ENCODE measurements around the gene SPSB2. TPM values are rescaled to one million over a fixed set of nuclear protein-coding genes. Genes with fewer than 3 reads are reported as not detected.

SPSB2 gene
- total and polyA plus RNA-seq, 12 donors: 2.5 to 24.5 (median 16.0) TPM

GRCh38 chr12:6855322-6855721 lies 17.8 kb downstream of the SPSB2 start:
- no peak overlapping the region for H3K4me3 ChIP-seq
- peaks cover 0 to 53% of the 10 kb centered on the region in 2 donors for H3K36me3 ChIP-seq (replicated peaks in 1 of 2)
- peaks cover 13 to 23% of the 10 kb centered on the region in 2 donors for H3K4me1 ChIP-seq (replicated peaks in 1 of 2)
- WGBS, 4 donors: 89 to 94% (median 92%) methylated on average over 14 of the region's 14 CpGs
- DNase-seq: no peak
- H3K9me3 ChIP-seq (replicated peaks in 1 of 3): no peaks in the 10 kb centered on the region
- no peaks in the 10 kb centered on the region for H3K27me3 ChIP-seq
- no peak overlapping the region for H3K27ac ChIP-seq
- no peak for TF ChIP-seq POLR2A (IDR thresholded peaks at IDR 0.05)
- no peak for TF ChIP-seq CTCF (IDR thresholded peaks at IDR 0.05)
- intact Hi-C loops (cut with DNase I): no loop called here

GRCh38 chr12:6854036-6854435 lies 19.1 kb downstream of the SPSB2 start:
- TF ChIP-seq CTCF (IDR thresholded peaks at IDR 0.05) (no peak), POLR2A (IDR thresholded peaks at IDR 0.05) (no peak)
- 62 to 72% (median 68%) methylated on average over 5 to 6 of the region's 6 CpGs for WGBS, 4 donors
- intact Hi-C loops (cut with DNase I): no loop called here

DNA sequence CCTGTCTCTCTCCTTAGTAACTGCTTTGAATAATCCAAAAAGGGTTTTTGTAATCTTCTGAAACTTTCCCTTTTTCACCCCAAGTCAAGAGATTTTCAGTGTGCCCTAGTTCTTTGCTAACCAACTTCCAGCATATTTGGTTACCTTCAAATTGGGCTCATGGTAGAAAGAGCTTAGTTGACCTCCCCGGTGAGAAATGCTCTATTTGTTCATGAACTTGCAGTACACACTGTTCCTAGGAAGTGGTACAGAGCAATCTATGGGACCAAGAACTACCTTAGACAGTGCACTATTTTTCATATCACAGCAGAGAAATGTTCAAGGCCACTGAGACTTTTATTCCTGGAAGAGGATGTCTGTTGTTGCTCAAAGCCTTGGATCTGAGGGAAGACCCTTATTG lies 19.5 kb downstream of the SPSB2 start:
- peaks cover 0 to 36% of the 10 kb centered on the region in 2 donors for H3K36me3 ChIP-seq (replicated peaks in 1 of 2)
- H3K9me3 ChIP-seq (replicated peaks in 1 of 3): no peaks in the 10 kb centered on the region
- peaks cover 13 to 24% of the 10 kb centered on the region in 2 donors for H3K4me1 ChIP-seq (replicated peaks in 1 of 2)
- no peaks in the 10 kb centered on the region for H3K27me3 ChIP-seq
- no peak for DNase-seq
- WGBS, 4 donors: 38 to 70% (median 41%) methylated on average over 1 of the region's 1 CpG
- TF ChIP-seq POLR2A (IDR thresholded peaks at IDR 0.05) (no peak), CTCF (IDR thresholded peaks at IDR 0.05) (no peak)
- H3K27ac ChIP-seq: peak overlapping the region in 3 of 5 donors; percentile 54 to 98 (median 75)
- peak overlapping the region in 1 of 4 donors; percentile 63 for H3K4me3 ChIP-seq
- intact Hi-C loops (cut with DNase I): no loop called here

More at GRCh38 chr12:6854036-6854435, 19.1 kb downstream of the SPSB2 start:
- Histone ChIP-seq H3K27me3 (no peaks in the 10 kb centered on the region), H3K4me3 (no peak overlapping the region), H3K27ac (peak overlapping the region in 2 of 5 donors; percentile 75 to 98), H3K4me1 (replicated peaks in 1 of 2) (peaks cover 13 to 24% of the 10 kb centered on the region in 2 donors), H3K36me3 (replicated peaks in 1 of 2) (peaks cover 0 to 40% of the 10 kb centered on the region in 2 donors), H3K9me3 (replicated peaks in 1 of 3) (no peaks in the 10 kb centered on the region)
- no peak for DNase-seq

DNA sequence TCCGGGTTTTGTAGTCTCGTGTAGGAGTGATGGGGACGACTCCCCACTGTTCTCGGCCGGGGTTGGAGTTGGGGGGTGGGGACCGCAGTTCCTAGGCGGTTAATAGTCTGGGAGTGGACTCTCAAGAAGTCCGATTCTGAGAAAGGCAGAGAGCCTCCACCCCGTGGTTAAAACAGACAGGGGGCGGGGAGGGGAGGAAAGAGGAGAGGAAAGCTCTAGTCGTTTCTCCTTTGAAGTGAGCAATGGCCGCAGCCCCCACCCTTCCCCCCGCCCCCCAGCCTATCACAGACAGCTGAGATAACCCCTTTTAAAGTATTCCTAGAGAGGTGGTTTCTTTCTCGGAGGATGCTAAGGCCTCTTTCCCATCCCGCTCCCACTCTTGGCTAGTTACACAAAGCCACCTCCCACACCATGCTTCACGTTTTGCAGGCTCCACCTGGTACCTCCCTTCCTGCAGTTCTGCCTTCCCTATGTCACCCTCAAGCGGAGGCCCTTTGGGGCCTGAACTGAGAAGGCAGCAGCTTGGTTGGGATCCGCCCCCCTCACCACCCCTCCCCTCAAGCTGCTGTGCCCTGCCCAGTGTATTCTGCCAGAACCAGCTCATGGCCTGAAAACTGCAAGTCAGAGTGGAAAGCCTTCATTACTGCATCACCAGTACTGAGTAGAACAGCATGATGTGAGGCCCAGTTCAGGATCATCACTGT lies 20.3 kb downstream of the SPSB2 start:
- 0 to 3% (median 1%) methylated on average over 10 to 18 of the region's 18 CpGs for WGBS, 4 donors
- intact Hi-C loops (cut with DNase I): no loop called here
- H3K27ac ChIP-seq: peak overlapping the region in 4 of 5 donors; percentile 12 to 98 (median 64)

More for the DNA sequence above, 20.3 kb downstream of the SPSB2 start:
- DNase-seq: peak; percentile 59 to 84 (median 71)
- Histone ChIP-seq H3K9me3 (replicated peaks in 1 of 3) (no peaks in the 10 kb centered on the region), H3K27me3 (no peaks in the 10 kb centered on the region), H3K4me3 (peak overlapping the region in 3 of 4 donors; percentile 63 to 69 (median 67)), H3K4me1 (replicated peaks in 1 of 2) (peaks cover 13 to 24% of the 10 kb centered on the region in 2 donors), H3K36me3 (replicated peaks in 1 of 2) (peaks cover 0 to 27% of the 10 kb centered on the region in 2 donors)
- TF ChIP-seq POLR2A (IDR thresholded peaks at IDR 0.05) (peak; percentile 17 to 20), CTCF (IDR thresholded peaks at IDR 0.05) (no peak)

Measured in adrenal gland (tissue), 12 donors.